ENCODE results near the gene OR8B2.
A peak's percentile ranks its signal among the peaks of the same experiment; 100 is the strongest.
"Not testable (repeated sequence)": the region's sequence is repeated elsewhere in the genome, so short reads cannot be mapped to it uniquely, and the experiment has no call there.

The OR8B2 gene

GRCh38 chr11:124384399-124384798, at the start of gene OR8B2:
Gene OR8B2, minus strand, starts transcription at chr11:124384499. Its CDS starts 1,156 bp downstream, at chr11:124383343.
- no peak for DNase-seq

DNA sequence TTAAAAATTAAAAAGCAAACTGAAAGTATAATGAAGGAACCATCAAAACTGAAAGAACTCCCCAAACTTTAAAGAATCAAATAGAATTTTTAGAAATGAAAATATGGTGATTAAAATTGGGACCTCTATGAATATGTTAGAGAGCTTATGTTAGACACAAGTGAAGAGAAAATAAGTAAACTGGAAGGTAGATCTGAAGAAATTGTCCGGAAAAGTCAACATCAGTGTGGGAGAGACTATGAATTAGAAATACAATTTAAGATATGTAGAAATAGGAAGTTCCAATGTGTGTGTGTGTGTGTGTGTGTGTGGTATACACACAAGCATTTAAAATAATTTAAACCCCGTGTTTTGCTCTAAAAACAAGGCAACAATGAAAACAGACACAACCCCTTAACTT, 45.3 kb upstream of the OR8B2 start:
- DNase-seq: no peak

DNA sequence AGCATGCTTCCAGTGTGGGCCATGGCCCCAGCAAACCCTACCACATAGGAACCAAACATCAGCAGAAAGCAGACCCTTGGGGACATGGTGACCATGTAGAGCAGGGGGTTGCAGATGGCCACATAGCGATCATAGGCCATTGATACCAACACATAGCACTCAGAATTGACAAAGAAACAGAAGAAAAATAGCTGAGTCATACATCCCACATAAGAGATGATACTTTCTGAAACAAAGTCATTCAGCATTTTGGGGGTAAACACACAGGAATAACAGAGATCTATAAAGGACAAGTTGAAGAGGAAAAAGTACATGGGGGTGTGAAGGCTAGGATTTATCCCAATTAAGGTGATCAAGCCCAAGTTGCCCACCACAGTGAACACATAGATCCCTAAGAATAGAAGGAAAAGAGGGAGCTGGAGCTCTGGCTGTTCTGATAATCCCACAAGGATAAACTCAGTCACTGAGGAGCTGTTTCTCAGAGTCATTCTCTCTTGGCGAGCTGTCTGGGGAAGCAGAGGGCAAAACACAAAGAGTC, 40.2 kb upstream of the OR8B2 start, which contains the start of gene OR8B4:
OR8B4 (minus strand) TSS at position 488 of the 538 bp plus-strand sequence; CDS start at position 488, 0 bp downstream.
- no peak for DNase-seq

GRCh38 chr11:124421043-124421442, 36.7 kb upstream of the OR8B2 start:
- no peak for DNase-seq

DNA sequence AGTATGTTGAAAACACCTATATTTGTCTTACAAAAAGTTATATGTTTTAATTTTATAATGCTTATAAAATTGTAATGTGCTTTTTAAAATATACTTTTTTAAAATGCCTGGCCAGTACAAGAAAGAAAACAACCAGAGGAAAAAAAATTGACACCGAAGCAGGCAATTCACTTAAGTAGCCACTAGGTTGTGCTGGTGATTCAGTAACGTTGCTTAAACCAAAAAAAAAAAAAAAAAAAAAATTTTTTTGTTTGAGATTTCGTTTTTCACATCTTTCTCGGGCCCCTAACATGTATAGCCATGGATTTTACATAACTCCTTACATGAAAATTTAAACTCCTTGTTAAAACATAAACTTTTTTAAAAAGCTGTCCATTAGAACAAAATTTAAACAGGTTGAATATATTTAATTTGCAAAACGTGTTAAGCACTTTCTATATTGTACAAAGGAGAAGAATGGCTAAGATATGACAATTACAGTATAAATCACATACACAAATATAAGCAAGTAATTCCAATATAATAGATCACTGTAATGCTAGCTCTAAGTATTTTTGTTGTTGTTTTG, 31.1 kb upstream of the OR8B2 start:
- DNase-seq: no peak

DNA sequence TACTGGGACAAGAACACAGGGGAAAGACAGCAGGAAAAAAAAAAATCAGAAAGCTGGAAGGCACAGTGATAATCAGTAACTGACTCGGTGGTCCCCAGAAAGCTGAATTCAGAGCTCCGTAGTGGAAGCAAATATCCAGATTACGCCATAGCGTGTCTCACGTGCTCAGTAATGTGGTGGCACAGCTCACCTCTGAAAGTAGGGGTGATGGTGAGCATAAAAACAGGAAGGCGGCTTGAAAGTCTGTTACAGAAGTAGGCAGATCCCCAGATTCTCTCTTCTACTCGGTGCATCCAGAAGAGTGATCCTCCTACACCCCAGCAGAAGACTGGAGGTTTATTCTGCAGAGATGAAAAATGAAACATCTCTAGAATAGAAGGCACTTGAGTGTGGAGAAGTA, 25.6 kb upstream of the OR8B2 start:
- no peak for DNase-seq

GRCh38 chr11:124405581-124405980, 21.3 kb upstream of the OR8B2 start:
- DNase-seq: no peak

GRCh38 chr11:124403186-124403585, 18.9 kb upstream of the OR8B2 start:
- DNase-seq: not testable (repeated sequence)

GRCh38 chr11:124402326-124402922, 18.1 kb upstream of the OR8B2 start:
- DNase-seq: peak in 35 of 58 donors; percentile 1 to 67 (median 20)

- DNase-seq: no peak
Measured at GRCh38 chr11:124398924-124399323, 14.6 kb upstream of the OR8B2 start, which contains the start of gene OR8B3. Gene OR8B3, minus strand, starts transcription at chr11:124399024. Its CDS starts 1,673 bp downstream, at chr11:124397351.

DNA sequence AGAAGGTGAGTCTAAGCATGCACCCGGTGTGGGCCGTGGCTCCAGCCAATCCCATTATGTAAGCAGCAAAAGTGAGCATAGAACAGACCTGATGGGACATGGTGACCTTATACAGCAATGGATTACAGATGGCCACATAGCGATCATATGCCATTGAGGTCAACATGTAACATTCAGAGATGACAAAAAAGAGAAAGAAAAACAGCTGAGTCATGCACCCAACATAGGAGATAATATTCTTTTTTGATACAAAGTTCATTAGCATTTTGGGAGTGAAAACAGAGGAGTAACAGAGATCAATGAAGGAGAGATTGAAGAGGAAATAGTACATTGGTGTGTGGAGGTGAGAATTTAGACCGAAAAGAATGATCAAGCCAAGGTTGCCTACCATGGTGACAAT, 12.5 kb upstream of the OR8B2 start:
- not testable (repeated sequence) for DNase-seq

DNA sequence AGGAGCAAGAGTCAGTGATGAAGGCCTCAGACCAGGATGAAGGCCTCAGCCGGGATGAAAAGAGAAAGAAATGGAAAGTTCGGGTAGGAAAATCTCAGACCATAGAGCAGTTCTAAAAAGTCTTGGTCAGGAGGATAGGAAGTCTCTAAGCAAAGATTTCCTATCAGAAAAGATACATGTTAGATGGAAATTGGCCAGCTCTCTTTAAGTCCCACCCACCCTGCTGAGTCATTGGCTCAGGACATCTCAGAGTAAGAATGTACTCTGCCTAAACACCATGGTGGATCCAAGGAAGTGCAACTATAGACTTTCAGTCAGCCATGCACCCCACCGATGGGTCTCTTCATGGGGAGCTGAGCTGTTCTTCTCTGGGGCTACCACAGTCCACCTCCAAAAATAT, 10.1 kb upstream of the OR8B2 start:
- no peak for DNase-seq

DNA sequence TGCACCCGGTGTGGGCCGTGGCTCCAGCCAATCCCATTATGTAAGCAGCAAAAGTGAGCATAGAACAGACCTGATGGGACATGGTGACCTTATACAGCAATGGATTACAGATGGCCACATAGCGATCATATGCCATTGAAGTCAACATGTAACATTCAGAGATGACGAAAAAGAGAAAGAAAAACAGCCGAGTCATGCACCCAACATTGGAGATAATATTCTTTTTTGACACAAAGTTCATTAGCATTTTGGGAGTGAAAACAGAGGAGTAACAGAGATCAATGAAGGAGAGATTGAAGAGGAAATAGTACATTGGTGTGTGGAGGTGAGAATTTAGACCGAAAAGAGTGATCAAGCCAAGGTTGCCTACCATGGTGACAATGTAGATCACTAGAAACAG, 1.4 kb downstream of the OR8B2 start:
- DNase-seq: not testable (repeated sequence)

GRCh38 chr11:124380585-124380984, 3.7 kb downstream of the OR8B2 start:
- no peak for DNase-seq

DNA sequence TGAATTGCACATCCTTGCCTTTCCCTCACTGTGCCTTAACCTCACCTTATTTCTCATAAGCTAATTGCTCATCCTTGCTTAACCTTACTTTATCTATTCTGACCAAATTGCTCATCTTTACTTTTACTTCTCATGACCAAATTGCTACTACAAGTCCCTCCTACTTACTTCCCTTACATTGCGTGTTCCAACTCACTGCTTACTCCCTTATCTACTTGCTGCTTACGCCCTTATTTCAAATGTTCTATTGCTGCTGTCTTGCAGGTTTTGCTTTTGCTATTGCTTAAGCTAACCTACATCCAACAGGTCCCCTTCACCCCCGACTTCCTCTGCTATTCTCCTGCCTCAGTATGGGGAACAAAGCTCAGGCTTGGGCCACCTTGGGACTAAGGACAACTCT, 8.0 kb downstream of the OR8B2 start:
- no peak for DNase-seq

DNA sequence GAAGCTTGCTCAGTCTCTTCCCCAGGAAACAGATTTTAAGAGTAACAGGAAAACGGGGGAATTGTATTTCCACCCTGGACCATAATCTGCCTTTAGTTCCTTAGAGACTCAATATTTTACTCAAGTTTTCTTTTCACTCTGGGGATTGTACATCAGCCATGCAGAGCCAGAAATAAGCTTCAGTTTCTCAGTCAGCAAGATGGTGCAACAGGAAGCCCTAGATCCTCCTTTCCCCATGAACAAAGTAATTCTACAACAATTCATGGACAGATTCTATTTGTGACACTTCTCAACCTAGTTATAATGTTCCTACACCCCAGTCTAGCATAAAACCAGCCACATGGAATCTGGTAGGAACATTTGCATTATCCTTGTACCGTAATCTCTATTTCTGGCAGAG, 24.7 kb downstream of the OR8B2 start:
- DNase-seq: peak in 1 of 58 donors; percentile 0

DNA sequence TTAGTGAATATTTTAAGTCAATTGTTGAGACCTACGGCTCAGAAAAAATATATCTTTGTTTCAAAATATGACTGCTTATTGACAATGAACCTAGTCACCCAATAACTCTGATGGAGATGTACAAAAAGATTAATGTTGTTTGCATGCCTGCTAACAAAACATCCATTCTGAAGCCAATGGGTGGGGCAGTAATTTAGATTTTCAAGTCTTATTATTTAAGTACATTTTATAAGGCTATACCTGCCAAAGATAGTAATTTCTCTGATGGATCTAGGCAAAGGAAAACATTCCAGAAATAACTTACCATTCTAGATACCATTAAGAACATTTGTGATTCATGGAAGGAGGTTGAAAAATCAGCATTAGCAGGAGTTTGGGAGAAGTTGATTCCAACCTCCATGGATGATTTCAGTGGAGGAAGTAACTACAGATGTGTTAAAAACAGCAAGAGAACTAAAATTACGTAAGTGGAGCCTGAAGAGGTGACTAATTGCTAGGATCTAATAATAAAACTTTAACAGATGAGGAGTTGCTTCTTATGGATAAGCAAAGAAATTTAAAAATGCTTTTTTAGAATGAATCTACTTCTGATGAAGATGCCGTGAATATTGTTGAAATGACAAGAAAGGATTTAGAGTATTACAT, 37.9 kb downstream of the OR8B2 start:
- DNase-seq: no peak

DNA sequence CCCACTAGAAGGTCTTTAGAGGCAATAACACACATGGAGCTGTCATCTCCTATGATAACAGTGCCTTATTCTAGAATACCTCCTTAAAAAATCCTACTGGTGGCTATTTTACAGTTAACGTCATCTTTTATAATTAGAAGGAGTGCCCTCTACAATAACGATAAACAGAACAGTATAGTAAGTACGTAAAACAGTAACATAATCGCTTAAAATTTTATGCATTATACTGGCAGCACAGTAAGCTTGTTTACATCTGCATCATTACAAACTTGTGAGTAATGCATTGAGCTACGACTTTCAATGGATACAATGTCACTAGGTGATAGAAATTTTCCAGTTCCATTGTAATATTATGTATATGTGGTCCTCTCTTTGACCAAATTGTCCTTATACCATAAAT, 40.0 kb downstream of the OR8B2 start:
- DNase-seq: no peak

DNA sequence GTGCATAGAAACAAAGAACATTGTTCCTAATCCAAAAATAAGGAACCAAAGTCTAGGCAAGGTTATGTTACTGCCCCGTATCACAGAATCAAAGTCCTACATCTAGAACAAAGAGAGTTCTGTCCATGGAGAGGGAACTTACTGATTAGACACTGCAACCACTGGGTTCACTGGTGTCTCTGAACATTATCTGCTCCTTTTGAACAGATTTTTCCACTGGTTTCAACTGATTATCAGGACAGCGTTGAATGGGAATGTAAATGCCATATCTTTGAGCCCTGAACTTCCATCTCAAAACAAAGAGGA, 44.2 kb downstream of the OR8B2 start:
- no peak for DNase-seq

- no peak for DNase-seq
Measured at GRCh38 chr11:124339396-124340141, 44.7 kb downstream of the OR8B2 start.

Measured in anterior cingulate cortex (tissue), 58 donors.